Epithelial cell of esophagus (primary cell): Measurements from ENCODE around the gene NAPEPLD.
"Not testable (repeated sequence)": the region's sequence is repeated elsewhere in the genome, so short reads cannot be mapped to it uniquely, and the experiment has no call there.

Source experiments
- DNase-seq: peaks from one replicate; pipeline ENCODE4 v3.0.0; 2010; ENCODE audit warnings: low read depth
- H3K4me3 ChIP-seq: 2 replicates; pipeline ENCODE4 v1.5.1; 2011; ENCODE audit warnings: mild to moderate bottlenecking, low read length, control low read depth
- CTCF ChIP-seq: IDR thresholded peaks from 2 replicates; pipeline ENCODE4 v1.5.1; 2011; ENCODE audit warnings: low read depth, mild to moderate bottlenecking, low read length, control low read depth, inconsistent platforms; ENCODE audit not compliant: insufficient read depth; ENCODE audit errors: missing control alignments

Gene NAPEPLD

GRCh38 chr7:103148994-103149807 lies at the start of gene NAPEPLD:
TSS of gene NAPEPLD (minus strand) at chr7:103149099. CDS start at chr7:103128776, 20,323 bp downstream.
- H3K4me3 ChIP-seq, result peak within 1 kb of the TSS; percentile 84
- peak; percentile 72 for DNase-seq
- TF ChIP-seq CTCF, result no peak

GRCh38 chr7:103198079-103198478 lies 49.2 kb upstream of the NAPEPLD start:
- H3K4me3 ChIP-seq, DNase-seq: not testable (repeated sequence)

- H3K4me3 ChIP-seq, DNase-seq: not testable (repeated sequence)
Measured at GRCh38 chr7:103195364-103195763, 46.5 kb upstream of the NAPEPLD start.

GRCh38 chr7:103172415-103173146 lies 23.7 kb upstream of the NAPEPLD start:
- not testable (repeated sequence) for DNase-seq, H3K4me3 ChIP-seq

GRCh38 chr7:103171695-103172414 lies 23.0 kb upstream of the NAPEPLD start:
- not testable (repeated sequence) for DNase-seq, H3K4me3 ChIP-seq

- not testable (repeated sequence) for DNase-seq
Measured at GRCh38 chr7:103166921-103167544, 18.1 kb upstream of the NAPEPLD start.

GRCh38 chr7:103163087-103163825 lies 14.4 kb upstream of the NAPEPLD start:
- DNase-seq, result peak; percentile 21
- not testable (repeated sequence) for H3K4me3 ChIP-seq

More at GRCh38 chr7:103166921-103167544, 18.1 kb upstream of the NAPEPLD start:
- H3K4me3 ChIP-seq, result not testable (repeated sequence)

- not testable (repeated sequence) for H3K4me3 ChIP-seq
- peak; percentile 15 for DNase-seq
Measured at GRCh38 chr7:103162641-103163040, 13.7 kb upstream of the NAPEPLD start.

- peak; percentile 29 for DNase-seq
- not testable (repeated sequence) for H3K4me3 ChIP-seq
Measured at GRCh38 chr7:103161998-103162616, 13.2 kb upstream of the NAPEPLD start.

- DNase-seq, H3K4me3 ChIP-seq: not testable (repeated sequence)
Measured at GRCh38 chr7:103159072-103159471, 10.2 kb upstream of the NAPEPLD start.

GRCh38 chr7:103155331-103156024 lies 6.6 kb upstream of the NAPEPLD start:
- not testable (repeated sequence) for H3K4me3 ChIP-seq, DNase-seq
